ENCODE data around the gene PTPRU.

PTPRU gene

DNA sequence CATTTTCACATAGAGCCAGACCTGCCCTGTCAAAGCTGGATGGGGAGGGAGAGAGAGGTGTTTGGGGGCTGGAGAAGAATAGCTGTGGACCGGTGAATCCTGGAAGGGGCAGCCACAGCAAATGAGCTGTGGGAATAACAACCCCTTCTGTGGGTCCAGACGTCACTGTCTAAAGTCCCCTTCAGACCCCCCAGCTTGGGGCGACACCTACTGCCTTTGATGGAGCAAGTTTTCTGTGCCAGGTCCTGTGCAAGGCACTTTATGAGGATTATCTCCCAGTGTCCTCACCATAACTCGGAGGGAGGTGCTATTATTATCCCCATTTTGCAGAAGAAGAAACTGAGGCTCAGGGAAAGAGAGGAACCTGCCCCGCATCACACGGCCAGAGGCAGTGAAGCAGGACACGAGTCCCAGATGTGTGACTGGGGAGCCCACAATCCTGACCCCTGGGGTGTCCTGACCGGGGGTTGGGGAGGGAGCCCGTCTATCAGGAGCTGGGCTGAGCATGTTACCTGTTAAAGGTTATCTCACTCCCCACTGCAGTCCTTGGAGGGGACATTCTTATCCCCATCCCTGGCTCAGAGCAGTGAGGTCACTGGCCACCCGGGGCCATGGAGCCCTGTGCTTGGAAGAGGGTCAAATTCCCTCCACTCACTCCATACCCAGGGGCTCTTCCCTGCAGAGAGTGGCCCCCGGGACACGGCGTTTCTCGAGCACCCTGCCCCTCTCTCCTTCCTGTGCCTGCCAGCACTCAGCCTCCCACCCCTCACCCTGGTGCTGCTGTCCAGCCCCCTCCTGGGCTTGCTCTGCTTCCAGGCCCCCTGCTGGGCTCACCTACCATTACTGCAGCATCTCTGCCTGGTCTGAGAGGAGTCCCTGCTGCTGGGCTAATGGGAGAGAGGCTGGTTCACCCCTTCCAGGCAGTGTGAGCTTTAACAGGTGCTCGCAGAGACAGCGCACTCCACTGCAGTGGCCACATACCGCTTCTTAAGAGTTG lies 132.9 kb downstream of the PTPRU start:
- Histone ChIP-seq H3K9me3 (ENCODE audit: control insufficient read depth in 1 of 2, low read length in 2 of 2) (no peaks in the 10 kb centered on the region), H3K4me1 (ENCODE audit: control insufficient read depth in 1 of 2, insufficient read depth in 2 of 2, low read length in 2 of 2) (no peaks in the 10 kb centered on the region), H3K9ac (ENCODE audit: low read depth in 1 of 2, low read length in 2 of 2) (no peak overlapping the region), H3K4me3 (ENCODE audit: low read depth in 1 of 2, low read length in 2 of 2) (no peak overlapping the region), H3K27ac (ENCODE audit: low read depth, low read length) (no peak overlapping the region), H3K36me3 (ENCODE audit: control insufficient read depth in 1 of 2, insufficient read depth in 2 of 2, low read length in 2 of 2) (no peaks in the 10 kb centered on the region), H3K27me3 (ENCODE audit: control insufficient read depth in 1 of 2, insufficient read depth in 2 of 2, low read length in 2 of 2) (no peaks in the 10 kb centered on the region)

DNA sequence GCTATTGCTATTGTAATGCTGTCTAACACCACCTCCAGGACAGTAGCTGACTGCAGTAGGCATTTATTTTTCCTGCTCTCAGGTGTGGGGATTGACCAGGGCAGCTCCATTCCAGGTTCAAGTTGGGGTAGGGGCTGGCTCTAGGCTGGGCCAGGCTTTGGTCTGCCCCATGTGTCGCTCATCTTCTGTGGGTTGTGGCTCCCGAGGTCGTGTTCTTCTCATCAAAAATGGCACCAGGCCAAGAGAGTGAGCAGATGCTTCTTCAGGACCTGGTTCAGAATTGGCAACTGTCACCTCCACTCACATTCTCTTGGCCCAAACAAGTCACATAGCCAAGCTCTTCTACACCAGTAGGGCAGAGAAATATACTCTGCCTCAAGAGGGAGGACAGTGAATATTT lies 133.7 kb downstream of the PTPRU start:
- Histone ChIP-seq H3K36me3 (ENCODE audit: control insufficient read depth in 1 of 2, insufficient read depth in 2 of 2, low read length in 2 of 2) (no peaks in the 10 kb centered on the region), H3K9me3 (ENCODE audit: control insufficient read depth in 1 of 2, low read length in 2 of 2) (peaks cover 0 to under 1% of the 10 kb centered on the region in 2 donors), H3K27ac (ENCODE audit: low read depth, low read length) (no peak overlapping the region), H3K9ac (ENCODE audit: low read depth in 1 of 2, low read length in 2 of 2) (no peak overlapping the region), H3K4me1 (ENCODE audit: control insufficient read depth in 1 of 2, insufficient read depth in 2 of 2, low read length in 2 of 2) (no peaks in the 10 kb centered on the region), H3K27me3 (ENCODE audit: control insufficient read depth in 1 of 2, insufficient read depth in 2 of 2, low read length in 2 of 2) (no peaks in the 10 kb centered on the region), H3K4me3 (ENCODE audit: low read depth in 1 of 2, low read length in 2 of 2) (no peak overlapping the region)

DNA sequence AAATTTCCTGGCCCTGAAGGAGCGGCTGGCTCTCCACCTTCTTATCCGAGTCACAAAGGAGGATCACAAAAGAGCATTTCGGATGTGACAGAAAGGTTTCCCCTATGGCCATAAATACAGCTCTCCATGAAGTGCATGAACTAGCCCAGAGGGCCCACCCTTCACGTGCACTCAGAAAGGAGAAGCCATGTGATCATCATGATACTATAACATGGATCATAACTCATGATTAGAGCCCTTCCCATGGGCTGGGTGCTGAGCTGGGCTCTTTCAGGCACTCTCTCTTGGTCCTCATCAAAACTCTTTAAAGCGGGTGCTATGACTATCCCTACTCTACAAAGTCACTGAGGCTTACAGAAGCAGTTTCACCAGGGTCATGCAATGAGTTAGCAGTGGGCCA lies 135.0 kb downstream of the PTPRU start:
- Histone ChIP-seq H3K27me3 (ENCODE audit: control insufficient read depth in 1 of 2, insufficient read depth in 2 of 2, low read length in 2 of 2) (no peaks in the 10 kb centered on the region), H3K9me3 (ENCODE audit: control insufficient read depth in 1 of 2, low read length in 2 of 2) (peaks cover 0 to 4% of the 10 kb centered on the region in 2 donors), H3K9ac (ENCODE audit: low read depth in 1 of 2, low read length in 2 of 2) (no peak overlapping the region), H3K4me1 (ENCODE audit: control insufficient read depth in 1 of 2, insufficient read depth in 2 of 2, low read length in 2 of 2) (no peaks in the 10 kb centered on the region), H3K27ac (ENCODE audit: low read depth, low read length) (no peak overlapping the region), H3K36me3 (ENCODE audit: control insufficient read depth in 1 of 2, insufficient read depth in 2 of 2, low read length in 2 of 2) (no peaks in the 10 kb centered on the region), H3K4me3 (ENCODE audit: low read depth in 1 of 2, low read length in 2 of 2) (no peak overlapping the region)

DNA sequence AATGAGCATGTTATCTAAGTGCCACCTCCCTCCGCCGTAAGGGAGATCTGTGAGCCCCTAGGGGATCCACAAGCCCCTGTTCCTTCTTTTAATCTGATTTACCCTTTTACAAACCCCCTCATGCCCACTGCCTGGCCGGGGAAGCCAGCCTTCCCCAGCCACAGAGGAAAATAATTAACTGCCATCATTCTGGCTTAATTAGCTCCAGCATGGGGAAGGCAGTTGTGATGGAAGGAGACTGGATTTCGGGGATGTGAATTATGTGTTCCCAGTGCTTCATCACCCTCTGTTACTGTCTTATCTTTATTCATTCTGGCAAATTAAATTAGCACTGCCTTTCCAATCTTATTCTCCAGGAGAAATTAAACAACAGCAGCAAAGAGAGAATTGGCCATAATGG lies 135.8 kb downstream of the PTPRU start:
- H3K27me3 ChIP-seq (ENCODE audit: control insufficient read depth in 1 of 2, insufficient read depth in 2 of 2, low read length in 2 of 2): no peaks in the 10 kb centered on the region
- no peak overlapping the region for H3K27ac ChIP-seq (ENCODE audit: low read depth, low read length)
- H3K36me3 ChIP-seq (ENCODE audit: control insufficient read depth in 1 of 2, insufficient read depth in 2 of 2, low read length in 2 of 2): no peaks in the 10 kb centered on the region
- H3K4me3 ChIP-seq (ENCODE audit: low read depth in 1 of 2, low read length in 2 of 2): no peak overlapping the region
- H3K9ac ChIP-seq (ENCODE audit: low read depth in 1 of 2, low read length in 2 of 2): no peak overlapping the region
- H3K9me3 ChIP-seq (ENCODE audit: control insufficient read depth in 1 of 2, low read length in 2 of 2): peaks cover 0 to 4% of the 10 kb centered on the region in 2 donors
- H3K4me1 ChIP-seq (ENCODE audit: control insufficient read depth in 1 of 2, insufficient read depth in 2 of 2, low read length in 2 of 2): no peaks in the 10 kb centered on the region

Data from duodenal mucosa (tissue), 2 donors.